GM23338 (cell line): ENCODE data around the gene PARP8. TPM values are rescaled to one million over a fixed set of nuclear protein-coding genes. Genes with fewer than 3 reads are reported as not detected.

Experiments
- ATAC-seq: fragments of 200-7000 bp; cut with Tn5 transposase; 3 replicates; pipeline ENCODE4 v1.9.1; 2020
- DNase-seq: peaks from one replicate; pipeline ENCODE4 v3.0.0-alpha.2; 2015; ENCODE audit warnings: low spot score
- H2AFZ ChIP-seq: fragments of 200-600 bp; sonication (generic); 2 replicates; pipeline ENCODE4 v1.8.0; 2016; ENCODE audit warnings: antibody characterized with exemption, mild to moderate bottlenecking, moderate library complexity
- H3F3A ChIP-seq: fragments of 200-600 bp; sonication (generic); replicated peaks from 2 replicates; pipeline ENCODE4 v1.8.0; 2017; ENCODE audit warnings: antibody characterized with exemption, mixed run types, low read depth
- H3K27ac ChIP-seq: fragments of 200-600 bp; sonication (generic); 2 replicates; pipeline ENCODE4 v1.6.1; 2016; ENCODE audit warnings: low read depth
- H3K27me3 ChIP-seq: fragments of 200-600 bp; sonication (generic); 2 replicates; pipeline ENCODE4 v1.8.0; 2016; ENCODE audit warnings: mild to moderate bottlenecking, mixed run types, moderate library complexity; ENCODE audit not compliant: insufficient read depth
- H3K36me3 ChIP-seq: fragments of 200-600 bp; sonication (generic); 2 replicates; pipeline ENCODE4 v1.8.0; 2016; ENCODE audit warnings: mild to moderate bottlenecking; ENCODE audit not compliant: insufficient read depth
- H3K4me1 ChIP-seq: fragments of 200-600 bp; sonication (generic); 2 replicates; pipeline ENCODE4 v1.8.0; 2016; ENCODE audit warnings: mild to moderate bottlenecking, moderate library complexity; ENCODE audit not compliant: insufficient read depth
- H3K4me2 ChIP-seq: fragments of 200-600 bp; sonication (generic); 2 replicates; pipeline ENCODE4 v1.7.1; 2017; ENCODE audit warnings: mixed run types
- H3K4me3 ChIP-seq: fragments of 200-600 bp; sonication (generic); 2 replicates; pipeline ENCODE4 v1.6.1; 2016; ENCODE audit warnings: mixed run types
- H3K79me2 ChIP-seq: fragments of 200-600 bp; sonication (generic); replicated peaks from 2 replicates; pipeline ENCODE4 v1.8.0; 2017; ENCODE audit warnings: mild to moderate bottlenecking; ENCODE audit not compliant: insufficient read depth
- H3K9me2 ChIP-seq: fragments of 200-600 bp; sonication (generic); 2 replicates; pipeline ENCODE4 v1.8.0; 2017; ENCODE audit not compliant: insufficient read depth
- H4K20me1 ChIP-seq: fragments of 200-600 bp; sonication (generic); replicated peaks from 2 replicates; pipeline ENCODE4 v1.8.0; 2017; ENCODE audit warnings: mild to moderate bottlenecking; ENCODE audit not compliant: insufficient read depth
- H3K27ac Mint-ChIP-seq: 2 replicates; pipeline ENCODE4 v1.8.0; 2020; ENCODE audit warnings: inconsistent platforms, mild to moderate bottlenecking, moderate library complexity, mixed read lengths
- H3K27me3 Mint-ChIP-seq: 3 replicates; pipeline ENCODE4 v1.8.0; 2022; ENCODE audit warnings: low read depth, mild to moderate bottlenecking, moderate library complexity, mixed read lengths, inconsistent platforms; ENCODE audit not compliant: insufficient read depth, poor library complexity
- H3K36me3 Mint-ChIP-seq: 3 replicates; pipeline ENCODE4 v1.8.0; 2021; ENCODE audit warnings: low read depth, mild to moderate bottlenecking, inconsistent platforms, moderate library complexity, mixed read lengths
- H3K4me1 Mint-ChIP-seq: 3 replicates; pipeline ENCODE4 v1.8.0; 2020; ENCODE audit warnings: mild to moderate bottlenecking, inconsistent platforms, mixed read lengths
- H3K4me3 Mint-ChIP-seq: 3 replicates; pipeline ENCODE4 v1.8.0; 2021; ENCODE audit warnings: moderate library complexity, mild to moderate bottlenecking, inconsistent platforms, mixed read lengths
- H3K9me3 Mint-ChIP-seq: 3 replicates; pipeline ENCODE4 v1.8.0; 2020; ENCODE audit warnings: moderate library complexity, mild to moderate bottlenecking, inconsistent platforms, mixed read lengths
- CREB1 ChIP-seq: fragments of 250-450 bp; sonication (Bioruptor Pico); IDR thresholded peaks from 2 replicates; pipeline ENCODE4 v1.5.0; 2020; ENCODE audit warnings: low read depth, mild to moderate bottlenecking, moderate library complexity
- EZH2 ChIP-seq: fragments of 200-600 bp; sonication (generic); IDR thresholded peaks from one replicate; pipeline ENCODE4 v1.8.0; 2017; ENCODE audit warnings: antibody characterized with exemption, mild to moderate bottlenecking, low read depth; ENCODE audit not compliant: unreplicated experiment
- EZH2phosphoT487 ChIP-seq: fragments of 200-600 bp; sonication (generic); IDR thresholded peaks from one replicate; pipeline ENCODE4 v1.8.1; 2018; ENCODE audit warnings: antibody characterized with exemption; ENCODE audit not compliant: unreplicated experiment
- JUNB ChIP-seq: IDR thresholded peaks from one replicate; pipeline ENCODE4 v1.6.1; 2016; ENCODE audit warnings: antibody characterized with exemption; ENCODE audit not compliant: unreplicated experiment
- NANOG ChIP-seq: IDR thresholded peaks from 2 replicates; pipeline ENCODE4 v1.6.1; 2016; ENCODE audit warnings: antibody characterized with exemption, borderline replicate concordance
- POLR2AphosphoS5 ChIP-seq: IDR thresholded peaks from 2 replicates; pipeline ENCODE4 v1.6.1; 2016; ENCODE audit warnings: antibody characterized with exemption, low read depth
- ZNF114 ChIP-seq: fragments of 250-450 bp; sonication (Bioruptor Pico); IDR thresholded peaks from 2 replicates; pipeline ENCODE4 v1.5.0; 2020; ENCODE audit warnings: mild to moderate bottlenecking, moderate library complexity
- polyA plus RNA-seq: library from polyadenylated mRNA; unstranded; fragments of >200 nt; fragmentation: Nextera tagmentation; extraction: Ambion mirVana; gene quantifications from 2 replicates; pipeline ENCODE4 v1.2.1, GENCODE V29; 2016
- total RNA-seq: library from RNA; depleted of rRNA; stranded (reverse); fragments of >200 nt; shearing (Covaris generic); gene quantifications from 2 replicates; pipeline ENCODE4 v1.2.3, GENCODE V29; 2014
- TF ChIP-seq, protein P1 (sequence below), 2 experiments: fragments of 200-600 bp in 1 of 2; sonication (generic) in 1 of 2; conservative IDR thresholded peaks; 2 replicates each; pipeline versions ENCODE4 v1.5.1 to v1.6.1; 2016 to 2017; ENCODE audit warnings: antibody characterized with exemption in 2 of 2, low read depth in 2 of 2, mild to moderate bottlenecking in 2 of 2, moderate library complexity in 1 of 2
- TF ChIP-seq, protein P2 (sequence below): fragments of 250-450 bp; sonication (Bioruptor Pico); IDR thresholded peaks from 2 replicates; pipeline ENCODE4 v1.5.0; 2020; ENCODE audit warnings: mild to moderate bottlenecking, moderate library complexity
- TF ChIP-seq, protein P3 (sequence below): IDR thresholded peaks from one replicate; pipeline ENCODE4 v1.6.1; 2018; ENCODE audit warnings: antibody characterized with exemption; ENCODE audit not compliant: unreplicated experiment

PARP8 gene
- total and polyA plus RNA-seq, 2 experiments from 2014 or later = 13.0 to 25.0 TPM

GRCh38 chr5:50717651-50718050 lies 51.2 kb downstream of the PARP8 start (continued):
- TF ChIP-seq JUNB (no peak), ZNF114 (no peak)
- TF ChIP-seq, protein P1, sequence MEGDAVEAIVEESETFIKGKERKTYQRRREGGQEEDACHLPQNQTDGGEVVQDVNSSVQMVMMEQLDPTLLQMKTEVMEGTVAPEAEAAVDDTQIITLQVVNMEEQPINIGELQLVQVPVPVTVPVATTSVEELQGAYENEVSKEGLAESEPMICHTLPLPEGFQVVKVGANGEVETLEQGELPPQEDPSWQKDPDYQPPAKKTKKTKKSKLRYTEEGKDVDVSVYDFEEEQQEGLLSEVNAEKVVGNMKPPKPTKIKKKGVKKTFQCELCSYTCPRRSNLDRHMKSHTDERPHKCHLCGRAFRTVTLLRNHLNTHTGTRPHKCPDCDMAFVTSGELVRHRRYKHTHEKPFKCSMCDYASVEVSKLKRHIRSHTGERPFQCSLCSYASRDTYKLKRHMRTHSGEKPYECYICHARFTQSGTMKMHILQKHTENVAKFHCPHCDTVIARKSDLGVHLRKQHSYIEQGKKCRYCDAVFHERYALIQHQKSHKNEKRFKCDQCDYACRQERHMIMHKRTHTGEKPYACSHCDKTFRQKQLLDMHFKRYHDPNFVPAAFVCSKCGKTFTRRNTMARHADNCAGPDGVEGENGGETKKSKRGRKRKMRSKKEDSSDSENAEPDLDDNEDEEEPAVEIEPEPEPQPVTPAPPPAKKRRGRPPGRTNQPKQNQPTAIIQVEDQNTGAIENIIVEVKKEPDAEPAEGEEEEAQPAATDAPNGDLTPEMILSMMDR (conservative IDR thresholded peaks at IDR 0.05; ENCODE audit: low read depth in 2 of 2) = no peak

- peaks cover 29% of the 10 kb centered on the region for H3K4me1 ChIP-seq
- 0 out of 2 replicates have a peak, but pooled peaks cover 3% of the 10 kb centered on the region for H3K9me2 ChIP-seq
- H3K27me3 ChIP-seq = no peaks in the 10 kb centered on the region
- H3K4me1 Mint-ChIP-seq = peaks cover 46% of the 10 kb centered on the region
- no peak overlapping the region for H3K4me2 ChIP-seq
- H2AFZ ChIP-seq = no peak overlapping the region
- ATAC-seq = no peak; the same call in 2 of the 3 replicates
- H3K79me2 ChIP-seq = peaks cover 98% of the 10 kb centered on the region
- H4K20me1 ChIP-seq = no peaks in the 10 kb centered on the region; the same call in 1 of the 2 replicates
- no peak overlapping the region for H3K27ac Mint-ChIP-seq
- no peaks in the 10 kb centered on the region for H3K9me3 Mint-ChIP-seq
- no peaks in the 10 kb centered on the region for H3K36me3 ChIP-seq
- DNase-seq = no peak
- H3K4me3 Mint-ChIP-seq = no peak overlapping the region
- H3K4me3 ChIP-seq = no peak overlapping the region
- H3K27ac ChIP-seq = no peak overlapping the region
- H3K27me3 Mint-ChIP-seq = no peaks in the 10 kb centered on the region
- no peaks in the 10 kb centered on the region for H3F3A ChIP-seq
- no peaks in the 10 kb centered on the region for H3K36me3 Mint-ChIP-seq
- TF ChIP-seq EZH2phosphoT487 = no peak
- TF ChIP-seq, protein P2, sequence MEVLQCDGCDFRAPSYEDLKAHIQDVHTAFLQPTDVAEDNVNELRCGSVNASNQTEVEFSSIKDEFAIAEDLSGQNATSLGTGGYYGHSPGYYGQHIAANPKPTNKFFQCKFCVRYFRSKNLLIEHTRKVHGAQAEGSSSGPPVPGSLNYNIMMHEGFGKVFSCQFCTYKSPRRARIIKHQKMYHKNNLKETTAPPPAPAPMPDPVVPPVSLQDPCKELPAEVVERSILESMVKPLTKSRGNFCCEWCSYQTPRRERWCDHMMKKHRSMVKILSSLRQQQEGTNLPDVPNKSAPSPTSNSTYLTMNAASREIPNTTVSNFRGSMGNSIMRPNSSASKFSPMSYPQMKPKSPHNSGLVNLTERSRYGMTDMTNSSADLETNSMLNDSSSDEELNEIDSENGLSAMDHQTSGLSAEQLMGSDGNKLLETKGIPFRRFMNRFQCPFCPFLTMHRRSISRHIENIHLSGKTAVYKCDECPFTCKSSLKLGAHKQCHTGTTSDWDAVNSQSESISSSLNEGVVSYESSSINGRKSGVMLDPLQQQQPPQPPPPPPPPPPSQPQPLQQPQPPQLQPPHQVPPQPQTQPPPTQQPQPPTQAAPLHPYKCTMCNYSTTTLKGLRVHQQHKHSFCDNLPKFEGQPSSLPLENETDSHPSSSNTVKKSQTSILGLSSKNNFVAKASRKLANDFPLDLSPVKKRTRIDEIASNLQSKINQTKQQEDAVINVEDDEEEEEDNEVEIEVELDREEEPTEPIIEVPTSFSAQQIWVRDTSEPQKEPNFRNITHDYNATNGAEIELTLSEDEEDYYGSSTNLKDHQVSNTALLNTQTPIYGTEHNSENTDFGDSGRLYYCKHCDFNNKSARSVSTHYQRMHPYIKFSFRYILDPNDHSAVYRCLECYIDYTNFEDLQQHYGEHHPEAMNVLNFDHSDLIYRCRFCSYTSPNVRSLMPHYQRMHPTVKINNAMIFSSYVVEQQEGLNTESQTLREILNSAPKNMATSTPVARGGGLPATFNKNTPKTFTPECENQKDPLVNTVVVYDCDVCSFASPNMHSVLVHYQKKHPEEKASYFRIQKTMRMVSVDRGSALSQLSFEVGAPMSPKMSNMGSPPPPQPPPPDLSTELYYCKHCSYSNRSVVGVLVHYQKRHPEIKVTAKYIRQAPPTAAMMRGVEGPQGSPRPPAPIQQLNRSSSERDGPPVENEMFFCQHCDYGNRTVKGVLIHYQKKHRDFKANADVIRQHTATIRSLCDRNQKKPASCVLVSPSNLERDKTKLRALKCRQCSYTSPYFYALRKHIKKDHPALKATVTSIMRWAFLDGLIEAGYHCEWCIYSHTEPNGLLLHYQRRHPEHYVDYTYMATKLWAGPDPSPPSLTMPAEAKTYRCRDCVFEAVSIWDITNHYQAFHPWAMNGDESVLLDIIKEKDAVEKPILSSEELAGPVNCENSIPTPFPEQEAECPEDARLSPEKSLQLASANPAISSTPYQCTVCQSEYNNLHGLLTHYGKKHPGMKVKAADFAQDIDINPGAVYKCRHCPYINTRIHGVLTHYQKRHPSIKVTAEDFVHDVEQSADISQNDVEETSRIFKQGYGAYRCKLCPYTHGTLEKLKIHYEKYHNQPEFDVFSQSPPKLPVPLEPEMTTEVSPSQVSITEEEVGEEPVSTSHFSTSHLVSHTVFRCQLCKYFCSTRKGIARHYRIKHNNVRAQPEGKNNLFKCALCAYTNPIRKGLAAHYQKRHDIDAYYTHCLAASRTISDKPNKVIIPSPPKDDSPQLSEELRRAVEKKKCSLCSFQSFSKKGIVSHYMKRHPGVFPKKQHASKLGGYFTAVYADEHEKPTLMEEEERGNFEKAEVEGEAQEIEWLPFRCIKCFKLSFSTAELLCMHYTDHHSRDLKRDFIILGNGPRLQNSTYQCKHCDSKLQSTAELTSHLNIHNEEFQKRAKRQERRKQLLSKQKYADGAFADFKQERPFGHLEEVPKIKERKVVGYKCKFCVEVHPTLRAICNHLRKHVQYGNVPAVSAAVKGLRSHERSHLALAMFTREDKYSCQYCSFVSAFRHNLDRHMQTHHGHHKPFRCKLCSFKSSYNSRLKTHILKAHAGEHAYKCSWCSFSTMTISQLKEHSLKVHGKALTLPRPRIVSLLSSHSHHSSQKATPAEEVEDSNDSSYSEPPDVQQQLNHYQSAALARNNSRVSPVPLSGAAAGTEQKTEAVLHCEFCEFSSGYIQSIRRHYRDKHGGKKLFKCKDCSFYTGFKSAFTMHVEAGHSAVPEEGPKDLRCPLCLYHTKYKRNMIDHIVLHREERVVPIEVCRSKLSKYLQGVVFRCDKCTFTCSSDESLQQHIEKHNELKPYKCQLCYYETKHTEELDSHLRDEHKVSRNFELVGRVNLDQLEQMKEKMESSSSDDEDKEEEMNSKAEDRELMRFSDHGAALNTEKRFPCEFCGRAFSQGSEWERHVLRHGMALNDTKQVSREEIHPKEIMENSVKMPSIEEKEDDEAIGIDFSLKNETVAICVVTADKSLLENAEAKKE = no peak
- no peak for TF ChIP-seq EZH2
- no peak for TF ChIP-seq CREB1 (CRISPR knock-in tag)
- TF ChIP-seq NANOG = no peak
- no peak for TF ChIP-seq ZNF114
- no peak for TF ChIP-seq POLR2AphosphoS5
- TF ChIP-seq, protein P3, sequence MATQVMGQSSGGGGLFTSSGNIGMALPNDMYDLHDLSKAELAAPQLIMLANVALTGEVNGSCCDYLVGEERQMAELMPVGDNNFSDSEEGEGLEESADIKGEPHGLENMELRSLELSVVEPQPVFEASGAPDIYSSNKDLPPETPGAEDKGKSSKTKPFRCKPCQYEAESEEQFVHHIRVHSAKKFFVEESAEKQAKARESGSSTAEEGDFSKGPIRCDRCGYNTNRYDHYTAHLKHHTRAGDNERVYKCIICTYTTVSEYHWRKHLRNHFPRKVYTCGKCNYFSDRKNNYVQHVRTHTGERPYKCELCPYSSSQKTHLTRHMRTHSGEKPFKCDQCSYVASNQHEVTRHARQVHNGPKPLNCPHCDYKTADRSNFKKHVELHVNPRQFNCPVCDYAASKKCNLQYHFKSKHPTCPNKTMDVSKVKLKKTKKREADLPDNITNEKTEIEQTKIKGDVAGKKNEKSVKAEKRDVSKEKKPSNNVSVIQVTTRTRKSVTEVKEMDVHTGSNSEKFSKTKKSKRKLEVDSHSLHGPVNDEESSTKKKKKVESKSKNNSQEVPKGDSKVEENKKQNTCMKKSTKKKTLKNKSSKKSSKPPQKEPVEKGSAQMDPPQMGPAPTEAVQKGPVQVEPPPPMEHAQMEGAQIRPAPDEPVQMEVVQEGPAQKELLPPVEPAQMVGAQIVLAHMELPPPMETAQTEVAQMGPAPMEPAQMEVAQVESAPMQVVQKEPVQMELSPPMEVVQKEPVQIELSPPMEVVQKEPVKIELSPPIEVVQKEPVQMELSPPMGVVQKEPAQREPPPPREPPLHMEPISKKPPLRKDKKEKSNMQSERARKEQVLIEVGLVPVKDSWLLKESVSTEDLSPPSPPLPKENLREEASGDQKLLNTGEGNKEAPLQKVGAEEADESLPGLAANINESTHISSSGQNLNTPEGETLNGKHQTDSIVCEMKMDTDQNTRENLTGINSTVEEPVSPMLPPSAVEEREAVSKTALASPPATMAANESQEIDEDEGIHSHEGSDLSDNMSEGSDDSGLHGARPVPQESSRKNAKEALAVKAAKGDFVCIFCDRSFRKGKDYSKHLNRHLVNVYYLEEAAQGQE = no peak
Measured at GRCh38 chr5:50720061-50720710, 53.7 kb downstream of the PARP8 start.
